ENCODE measurements around the gene SELPLG. TPM values are rescaled to one million over a fixed set of nuclear protein-coding genes. Genes with fewer than 3 reads are reported as not detected.
A peak's percentile ranks its signal among the peaks of the same experiment; 100 is the strongest.
"Not testable (repeated sequence)": the region's sequence is repeated elsewhere in the genome, so short reads cannot be mapped to it uniquely, and the experiment has no call there.

The SELPLG gene
- total RNA-seq, 1 donor from 2014 or later, result 0.46 TPM

GRCh38 chr12:108622921-108623514 lies 10.7 kb downstream of the SELPLG start:
- DNase-seq (ENCODE audit: low read depth), result no peak

GRCh38 chr12:108622421-108622820 lies 11.3 kb downstream of the SELPLG start:
- TF ChIP-seq CTCF (conservative IDR thresholded peaks at IDR 0.05; ENCODE audit: low read depth, low read length), result no peak
- no peak overlapping the region for H3K4me3 ChIP-seq (ENCODE audit: low read depth, low read length)
- no peak for DNase-seq (ENCODE audit: low read depth)

More at GRCh38 chr12:108622921-108623514, 10.7 kb downstream of the SELPLG start:
- TF ChIP-seq CTCF (conservative IDR thresholded peaks at IDR 0.05; ENCODE audit: low read depth, low read length), result no peak
- H3K4me3 ChIP-seq (ENCODE audit: low read depth, low read length), result no peak overlapping the region

- TF ChIP-seq CTCF (conservative IDR thresholded peaks at IDR 0.05; ENCODE audit: low read depth, low read length), result no peak
- H3K4me3 ChIP-seq (ENCODE audit: low read depth, low read length), result no peak overlapping the region
- no peak for DNase-seq (ENCODE audit: low read depth)
These were observed 12.5 kb downstream of the SELPLG start for GRCh38 chr12:108621161-108621560.

GRCh38 chr12:108620236-108620879 lies 13.3 kb downstream of the SELPLG start:
- no peak overlapping the region for H3K4me3 ChIP-seq (ENCODE audit: low read depth, low read length)
- no peak for DNase-seq (ENCODE audit: low read depth)
- no peak for TF ChIP-seq CTCF (conservative IDR thresholded peaks at IDR 0.05; ENCODE audit: low read depth, low read length)

GRCh38 chr12:108619369-108620160 lies 14.1 kb downstream of the SELPLG start:
- no peak for DNase-seq (ENCODE audit: low read depth)
- TF ChIP-seq CTCF (conservative IDR thresholded peaks at IDR 0.05; ENCODE audit: low read depth, low read length), result no peak
- no peak overlapping the region for H3K4me3 ChIP-seq (ENCODE audit: low read depth, low read length)

- H3K4me3 ChIP-seq (ENCODE audit: low read depth, low read length); DNase-seq (ENCODE audit: low read depth): not testable (repeated sequence)
These were observed 14.8 kb downstream of the SELPLG start for GRCh38 chr12:108618953-108619274.

- H3K4me3 ChIP-seq (ENCODE audit: low read depth, low read length), result no peak overlapping the region
- DNase-seq (ENCODE audit: low read depth), result no peak
- TF ChIP-seq CTCF (conservative IDR thresholded peaks at IDR 0.05; ENCODE audit: low read depth, low read length), result peak; percentile 94
These were observed 15.4 kb downstream of the SELPLG start for GRCh38 chr12:108618079-108618952.

All from epithelial cell of proximal tubule (primary cell).